Subcutaneous adipose tissue (tissue), 4 donors: ENCODE data around the gene GLRA2. TPM values are rescaled to one million over a fixed set of nuclear protein-coding genes. Genes with fewer than 3 reads are reported as not detected.

Experiments used
- total RNA-seq, 4 donors: library from RNA; depleted of rRNA; stranded (reverse); fragments of >200 nt; gene quantifications; one replicate each; pipeline ENCODE4 v1.1.0, GENCODE V29; 2016
- TF ChIP-seq, protein P1 (sequence below): fragments of 450-650 bp; IDR thresholded peaks from one replicate; pipeline ENCODE4 v1.5.1; 2016; ENCODE audit warnings: low read depth, mild to moderate bottlenecking, control low read depth, antibody characterized with exemption, moderate library complexity

GLRA2 gene
- total RNA-seq, 4 donors from 2014 or later, result not detected

DNA sequence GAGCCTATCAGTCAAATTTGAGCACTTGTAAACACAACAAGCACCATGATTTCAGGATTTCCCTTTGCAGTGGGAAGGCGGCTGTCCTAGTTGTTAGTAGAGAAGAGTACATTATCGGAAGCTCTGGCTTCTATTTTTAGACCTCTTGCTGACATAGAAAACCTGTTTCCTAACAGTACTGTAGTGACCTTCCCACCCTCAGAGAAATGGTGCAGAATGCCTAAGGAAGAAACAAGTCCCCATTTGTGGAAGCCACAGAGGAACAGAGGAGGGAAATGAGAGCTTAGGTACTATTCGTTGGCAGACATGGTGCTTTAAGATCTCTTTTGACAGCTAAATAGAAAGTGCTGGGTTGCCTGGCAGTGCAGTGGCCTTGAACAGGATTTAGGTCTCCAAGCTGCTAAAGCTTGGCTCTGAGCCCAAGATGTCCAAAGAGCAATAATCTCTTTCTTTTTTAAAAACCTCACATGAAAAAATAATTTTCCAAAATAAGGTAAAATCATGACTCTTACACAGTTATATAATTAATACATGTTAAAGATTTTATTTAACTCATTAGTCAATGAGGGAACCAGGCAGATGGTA lies 24.9 kb downstream of the GLRA2 start:
- TF ChIP-seq, protein P1, sequence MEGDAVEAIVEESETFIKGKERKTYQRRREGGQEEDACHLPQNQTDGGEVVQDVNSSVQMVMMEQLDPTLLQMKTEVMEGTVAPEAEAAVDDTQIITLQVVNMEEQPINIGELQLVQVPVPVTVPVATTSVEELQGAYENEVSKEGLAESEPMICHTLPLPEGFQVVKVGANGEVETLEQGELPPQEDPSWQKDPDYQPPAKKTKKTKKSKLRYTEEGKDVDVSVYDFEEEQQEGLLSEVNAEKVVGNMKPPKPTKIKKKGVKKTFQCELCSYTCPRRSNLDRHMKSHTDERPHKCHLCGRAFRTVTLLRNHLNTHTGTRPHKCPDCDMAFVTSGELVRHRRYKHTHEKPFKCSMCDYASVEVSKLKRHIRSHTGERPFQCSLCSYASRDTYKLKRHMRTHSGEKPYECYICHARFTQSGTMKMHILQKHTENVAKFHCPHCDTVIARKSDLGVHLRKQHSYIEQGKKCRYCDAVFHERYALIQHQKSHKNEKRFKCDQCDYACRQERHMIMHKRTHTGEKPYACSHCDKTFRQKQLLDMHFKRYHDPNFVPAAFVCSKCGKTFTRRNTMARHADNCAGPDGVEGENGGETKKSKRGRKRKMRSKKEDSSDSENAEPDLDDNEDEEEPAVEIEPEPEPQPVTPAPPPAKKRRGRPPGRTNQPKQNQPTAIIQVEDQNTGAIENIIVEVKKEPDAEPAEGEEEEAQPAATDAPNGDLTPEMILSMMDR, result no peak

- TF ChIP-seq, protein P1, result no peak
These were observed 34.7 kb downstream of the GLRA2 start for GRCh38 chrX:14564058-14564457.

DNA sequence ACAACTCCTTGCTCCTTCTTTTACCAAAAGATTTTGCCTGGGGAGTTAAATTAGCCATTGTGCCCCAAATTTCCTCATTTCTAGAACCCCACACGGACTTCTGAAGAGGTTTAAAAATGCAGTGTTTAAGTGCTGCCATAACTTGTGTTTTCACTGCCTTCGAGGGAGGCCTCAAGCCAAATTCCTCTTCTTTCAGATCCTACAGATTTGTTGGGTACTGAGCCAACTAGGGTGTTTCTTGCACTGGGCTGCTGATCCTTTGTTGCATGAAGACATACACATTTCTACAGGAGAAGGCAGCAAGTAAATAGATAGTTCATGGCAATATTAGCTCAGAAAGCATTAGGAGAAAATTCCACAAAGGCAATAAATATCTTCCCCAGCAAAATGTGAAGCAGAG lies 43.8 kb downstream of the GLRA2 start:
- TF ChIP-seq, protein P1, result no peak

GRCh38 chrX:14581081-14581480 lies 51.7 kb downstream of the GLRA2 start:
- TF ChIP-seq, protein P1, result no peak

DNA sequence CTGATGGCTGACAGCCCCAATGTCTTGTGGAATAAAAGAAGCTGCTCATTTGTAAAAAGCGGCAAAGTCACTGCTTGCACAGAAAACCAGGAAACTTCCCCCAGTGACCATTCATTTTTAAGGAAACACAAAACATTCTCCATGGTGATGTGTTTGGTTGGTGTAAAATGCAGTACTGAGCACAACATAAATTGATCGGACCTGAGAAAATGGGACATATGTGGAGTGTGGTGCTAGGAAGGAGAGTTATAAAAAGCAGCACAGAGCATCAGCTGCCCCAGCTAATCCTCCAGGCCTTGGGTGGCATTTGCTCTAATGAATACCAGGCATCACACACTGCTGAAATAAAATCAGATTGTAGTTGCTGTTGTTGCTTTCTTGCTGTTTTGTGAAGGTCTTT lies 55.2 kb downstream of the GLRA2 start:
- TF ChIP-seq, protein P1, result no peak

DNA sequence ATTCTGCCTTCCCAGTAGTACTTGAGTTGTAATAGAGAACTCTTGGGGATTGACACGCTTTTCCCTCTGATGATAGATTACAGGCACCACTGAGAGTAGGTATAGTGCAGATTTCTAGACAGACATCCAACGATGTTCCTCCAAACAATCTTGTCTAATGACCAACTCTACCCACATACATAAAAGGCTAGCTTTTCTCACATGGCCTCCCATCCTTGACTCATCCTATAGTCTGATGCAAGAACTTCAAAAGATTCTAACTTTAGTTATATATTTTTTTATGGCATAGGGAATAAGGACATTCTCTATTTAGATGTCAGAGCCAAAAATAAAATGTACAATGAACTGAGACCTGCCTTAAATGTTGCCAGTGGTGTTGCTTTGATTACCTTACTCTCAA lies 60.9 kb downstream of the GLRA2 start:
- TF ChIP-seq, protein P1, result no peak

GRCh38 chrX:14590693-14591424 lies 61.5 kb downstream of the GLRA2 start:
- TF ChIP-seq, protein P1, result no peak
